H9 (cell line): ENCODE measurements around the gene POLK. TPM values are rescaled to one million over a fixed set of nuclear protein-coding genes. Genes with fewer than 3 reads are reported as not detected.

ENCODE experiments used
- DNase-seq: peaks from one replicate; pipeline ENCODE4 v3.0.0-alpha.2; 2017
- H2AFZ ChIP-seq: one replicate; pipeline ENCODE4 v1.6.1; 2013; ENCODE audit warnings: mild to moderate bottlenecking, low read length, control low read depth, moderate library complexity
- H2AK5ac ChIP-seq: 2 replicates; pipeline ENCODE4 v1.6.1; 2013; ENCODE audit warnings: low read length, control low read depth, mixed read lengths; ENCODE audit not compliant: insufficient read length
- H2BK120ac ChIP-seq: one replicate; pipeline ENCODE4 v1.6.1; 2013; ENCODE audit warnings: low read depth, mild to moderate bottlenecking, low read length, control low read depth, inconsistent platforms; ENCODE audit not compliant: poor library complexity, severe bottlenecking
- H2BK12ac ChIP-seq: 2 replicates; pipeline ENCODE4 v1.6.1; 2013; ENCODE audit warnings: low read length, control low read depth, mixed read lengths, low read depth; ENCODE audit not compliant: insufficient read length
- H2BK15ac ChIP-seq: 2 replicates; pipeline ENCODE4 v1.6.1; 2013; ENCODE audit warnings: low read depth, low read length, control low read depth
- H2BK20ac ChIP-seq: one replicate; pipeline ENCODE4 v1.6.1; 2013; ENCODE audit warnings: low read depth, mild to moderate bottlenecking, low read length, control low read depth, inconsistent platforms; ENCODE audit not compliant: poor library complexity, severe bottlenecking
- H2BK5ac ChIP-seq: 2 replicates; pipeline ENCODE4 v1.6.1; 2013; ENCODE audit warnings: low read length, control low read depth, mixed read lengths; ENCODE audit not compliant: insufficient read length
- H3K14ac ChIP-seq: 2 replicates; pipeline ENCODE4 v1.6.1; 2013; ENCODE audit warnings: low read length, control low read depth; ENCODE audit not compliant: insufficient read depth
- H3K18ac ChIP-seq: 2 replicates; pipeline ENCODE4 v1.6.1; 2013; ENCODE audit warnings: low read depth, mild to moderate bottlenecking, mixed read lengths, low read length, control low read depth; ENCODE audit not compliant: insufficient read length
- H3K23ac ChIP-seq: 2 replicates; pipeline ENCODE4 v1.6.1; 2013; ENCODE audit warnings: low read length, control low read depth, mixed read lengths, low read depth; ENCODE audit not compliant: insufficient read length
- H3K23me2 ChIP-seq: 2 replicates; pipeline ENCODE4 v1.6.1; 2013; ENCODE audit warnings: low read depth, mild to moderate bottlenecking, mixed read lengths, low read length, control low read depth; ENCODE audit not compliant: insufficient read length, poor library complexity, severe bottlenecking
- H3K27ac ChIP-seq: 2 replicates; pipeline ENCODE4 v1.5.1; 2013; ENCODE audit warnings: low read length, control low read depth, mixed read lengths, low read depth; ENCODE audit not compliant: insufficient read length
- H3K27me3 ChIP-seq: 2 replicates; pipeline ENCODE4 v1.6.1; 2013; ENCODE audit warnings: low read length, control low read depth, inconsistent platforms; ENCODE audit not compliant: insufficient read depth
- H3K4ac ChIP-seq: 2 replicates; pipeline ENCODE4 v1.6.1; 2013; ENCODE audit warnings: low read depth, mild to moderate bottlenecking, control low read depth, inconsistent platforms, low read length, moderate library complexity
- H3K4me1 ChIP-seq: 2 replicates; pipeline ENCODE4 v1.6.1; 2013; ENCODE audit warnings: low read length, control low read depth, inconsistent platforms; ENCODE audit not compliant: insufficient read depth
- H3K4me2 ChIP-seq: 2 replicates; pipeline ENCODE4 v1.6.1; 2013; ENCODE audit warnings: low read length, control low read depth, mixed read lengths; ENCODE audit not compliant: insufficient read length, insufficient read depth
- H3K56ac ChIP-seq: 2 replicates; pipeline ENCODE4 v1.6.1; 2013; ENCODE audit warnings: low read depth, mild to moderate bottlenecking, mixed read lengths, low read length, control low read depth; ENCODE audit not compliant: insufficient read length
- H3K79me1 ChIP-seq: 2 replicates; pipeline ENCODE4 v1.6.1; 2013; ENCODE audit warnings: low read depth, mild to moderate bottlenecking, moderate library complexity, low read length, control low read depth, inconsistent platforms; ENCODE audit not compliant: insufficient read depth, poor library complexity, severe bottlenecking
- H3K79me2 ChIP-seq: 2 replicates; pipeline ENCODE4 v1.6.1; 2013; ENCODE audit warnings: low read length, control low read depth, inconsistent platforms; ENCODE audit not compliant: insufficient read depth
- H3K9ac ChIP-seq: 2 replicates; pipeline ENCODE4 v1.6.1; 2013; ENCODE audit warnings: low read length, control low read depth, mixed read lengths; ENCODE audit not compliant: insufficient read length; ENCODE audit errors: extremely low read depth
- H3K9me3 ChIP-seq: one replicate; pipeline ENCODE4 v1.6.1; 2013; ENCODE audit warnings: low read depth, low read length, inconsistent platforms; ENCODE audit not compliant: control insufficient read depth
- H3T11ph ChIP-seq: one replicate; pipeline ENCODE4 v1.6.1; 2013; ENCODE audit warnings: mild to moderate bottlenecking, low read length, control low read depth, inconsistent platforms
- H4K20me1 ChIP-seq: one replicate; pipeline ENCODE4 v1.6.1; 2013; ENCODE audit not compliant: control insufficient read depth, insufficient read length, insufficient read depth
- H4K5ac ChIP-seq: 2 replicates; pipeline ENCODE4 v1.6.1; 2013; ENCODE audit warnings: low read depth, mild to moderate bottlenecking, mixed read lengths, low read length, control low read depth; ENCODE audit not compliant: insufficient read length
- H4K8ac ChIP-seq: replicated peaks from 2 replicates; pipeline ENCODE4 v1.6.1; 2013; ENCODE audit warnings: low read length, control low read depth, mixed read lengths, low read depth; ENCODE audit not compliant: insufficient read length
- H4K91ac ChIP-seq: 2 replicates; pipeline ENCODE4 v1.6.1; 2013; ENCODE audit warnings: low read depth, mild to moderate bottlenecking, moderate library complexity, mixed read lengths, low read length, control low read depth; ENCODE audit not compliant: insufficient read length
- H3K27ac Mint-ChIP-seq, 3 experiments: 2 replicates in 2 of 3; 3 replicates in 1 of 3; pipeline ENCODE4 v1.8.0; 2020 to 2021; ENCODE audit warnings: mixed read lengths in 3 of 3, mild to moderate bottlenecking in 1 of 3, moderate library complexity in 1 of 3
- H3K27me3 Mint-ChIP-seq: 2 replicates; pipeline ENCODE4 v1.8.0; 2021; ENCODE audit warnings: low read depth, mild to moderate bottlenecking, moderate library complexity, mixed read lengths
- H3K36me3 Mint-ChIP-seq, 3 experiments: 2 replicates in 2 of 3; 3 replicates in 1 of 3; pipeline ENCODE4 v1.8.0; 2020 to 2021; ENCODE audit warnings: low read depth in 3 of 3, mixed read lengths in 3 of 3; ENCODE audit not compliant: insufficient read depth in 1 of 3
- H3K4me1 Mint-ChIP-seq, 2 experiments: 2 replicates each; pipeline ENCODE4 v1.8.0; 2020; ENCODE audit warnings: mixed read lengths in 2 of 2
- H3K4me3 Mint-ChIP-seq, 2 experiments: 2 replicates in 1 of 2; 3 replicates in 1 of 2; pipeline ENCODE4 v1.8.0; 2020 to 2021; ENCODE audit warnings: mild to moderate bottlenecking in 2 of 2, mixed read lengths in 2 of 2, moderate library complexity in 1 of 2
- H3K9me3 Mint-ChIP-seq, 2 experiments: 2 replicates in 1 of 2; 3 replicates in 1 of 2; pipeline ENCODE4 v1.8.0; 2020; ENCODE audit warnings: mild to moderate bottlenecking in 2 of 2, mixed read lengths in 2 of 2, moderate library complexity in 1 of 2
- WGBS: extraction: QIAGEN DNeasy Blood & Tissue Kit; methylation state at CpG from one replicate; pipeline ENCODE4 v1.1.7; 2013; ENCODE audit warnings: missing lambda C conversion rate, low lambda C conversion rate, mixed read lengths; ENCODE audit not compliant: insufficient read length; ENCODE audit errors: extremely low coverage; 5-methylcytosine and 5-hydroxymethylcytosine counted together
- total RNA-seq: library from RNA; stranded (reverse); gene quantifications from 2 replicates; pipeline ENCODE4 v1.2.1, GENCODE V29; 2021
- TF ChIP-seq, protein P1 (sequence below): fragments of 200-600 bp; sonication (generic); conservative IDR thresholded peaks from 3 replicates; pipeline ENCODE4 v1.8.0; 2021; ENCODE audit warnings: antibody characterized with exemption, mild to moderate bottlenecking

Gene POLK
- total RNA-seq, 1 experiment from 2014 or later = 7.6 TPM

- Histone ChIP-seq H3K23ac (no peak overlapping the region), H4K20me1 (no peaks in the 10 kb centered on the region), H3T11ph (no peak overlapping the region), H3K4me1 (no peaks in the 10 kb centered on the region), H3K9ac (no peak overlapping the region), H3K56ac (no peak overlapping the region), H3K18ac (no peak overlapping the region), H2BK5ac (no peak overlapping the region), H3K79me1 (no peaks in the 10 kb centered on the region), H3K4me2 (no peak overlapping the region), H2BK12ac (no peak overlapping the region), H3K23me2 (no peaks in the 10 kb centered on the region), H2BK20ac (no peak overlapping the region), H2AK5ac (no peak overlapping the region), H4K8ac (no peak overlapping the region), H4K5ac (no peak overlapping the region), H3K27ac (no peak overlapping the region), H2BK15ac (no peak overlapping the region), H4K91ac (no peak overlapping the region), H3K27me3 (no peaks in the 10 kb centered on the region), H3K79me2 (no peaks in the 10 kb centered on the region), H3K4ac (no peak overlapping the region), H3K9me3 (no peaks in the 10 kb centered on the region), H3K14ac (no peak overlapping the region), H2AFZ (no peak overlapping the region), H2BK120ac (no peak overlapping the region)
- Mint-ChIP-seq H3K4me3 (no peak overlapping the region), H3K27me3 (no peaks in the 10 kb centered on the region), H3K36me3 (peaks cover 14 to 23% (median 19%) of the 10 kb centered on the region in 3 experiments), H3K27ac (no peak overlapping the region), H3K9me3 (peaks cover 10 to 11% of the 10 kb centered on the region in 2 experiments; a peak in 4 of 5 replicates), H3K4me1 (peaks cover 0 to 14% of the 10 kb centered on the region in 2 experiments; a peak in 2 of 4 replicates)
- no peak for DNase-seq
- TF ChIP-seq, protein P1, sequence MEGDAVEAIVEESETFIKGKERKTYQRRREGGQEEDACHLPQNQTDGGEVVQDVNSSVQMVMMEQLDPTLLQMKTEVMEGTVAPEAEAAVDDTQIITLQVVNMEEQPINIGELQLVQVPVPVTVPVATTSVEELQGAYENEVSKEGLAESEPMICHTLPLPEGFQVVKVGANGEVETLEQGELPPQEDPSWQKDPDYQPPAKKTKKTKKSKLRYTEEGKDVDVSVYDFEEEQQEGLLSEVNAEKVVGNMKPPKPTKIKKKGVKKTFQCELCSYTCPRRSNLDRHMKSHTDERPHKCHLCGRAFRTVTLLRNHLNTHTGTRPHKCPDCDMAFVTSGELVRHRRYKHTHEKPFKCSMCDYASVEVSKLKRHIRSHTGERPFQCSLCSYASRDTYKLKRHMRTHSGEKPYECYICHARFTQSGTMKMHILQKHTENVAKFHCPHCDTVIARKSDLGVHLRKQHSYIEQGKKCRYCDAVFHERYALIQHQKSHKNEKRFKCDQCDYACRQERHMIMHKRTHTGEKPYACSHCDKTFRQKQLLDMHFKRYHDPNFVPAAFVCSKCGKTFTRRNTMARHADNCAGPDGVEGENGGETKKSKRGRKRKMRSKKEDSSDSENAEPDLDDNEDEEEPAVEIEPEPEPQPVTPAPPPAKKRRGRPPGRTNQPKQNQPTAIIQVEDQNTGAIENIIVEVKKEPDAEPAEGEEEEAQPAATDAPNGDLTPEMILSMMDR = no peak
- no CpG with 5 or more reads among the region's 2 CpGs for whole genome bisulfite sequencing
Measured at GRCh38 chr5:75568202-75568601, 56.5 kb downstream of the POLK start.
